Measurements from ENCODE around the gene MTMR3. TPM values are rescaled to one million over a fixed set of nuclear protein-coding genes. Genes with fewer than 3 reads are reported as not detected.

The MTMR3 gene
- total RNA-seq, 1 donor from 2014 or later, result 26.1 TPM

DNA sequence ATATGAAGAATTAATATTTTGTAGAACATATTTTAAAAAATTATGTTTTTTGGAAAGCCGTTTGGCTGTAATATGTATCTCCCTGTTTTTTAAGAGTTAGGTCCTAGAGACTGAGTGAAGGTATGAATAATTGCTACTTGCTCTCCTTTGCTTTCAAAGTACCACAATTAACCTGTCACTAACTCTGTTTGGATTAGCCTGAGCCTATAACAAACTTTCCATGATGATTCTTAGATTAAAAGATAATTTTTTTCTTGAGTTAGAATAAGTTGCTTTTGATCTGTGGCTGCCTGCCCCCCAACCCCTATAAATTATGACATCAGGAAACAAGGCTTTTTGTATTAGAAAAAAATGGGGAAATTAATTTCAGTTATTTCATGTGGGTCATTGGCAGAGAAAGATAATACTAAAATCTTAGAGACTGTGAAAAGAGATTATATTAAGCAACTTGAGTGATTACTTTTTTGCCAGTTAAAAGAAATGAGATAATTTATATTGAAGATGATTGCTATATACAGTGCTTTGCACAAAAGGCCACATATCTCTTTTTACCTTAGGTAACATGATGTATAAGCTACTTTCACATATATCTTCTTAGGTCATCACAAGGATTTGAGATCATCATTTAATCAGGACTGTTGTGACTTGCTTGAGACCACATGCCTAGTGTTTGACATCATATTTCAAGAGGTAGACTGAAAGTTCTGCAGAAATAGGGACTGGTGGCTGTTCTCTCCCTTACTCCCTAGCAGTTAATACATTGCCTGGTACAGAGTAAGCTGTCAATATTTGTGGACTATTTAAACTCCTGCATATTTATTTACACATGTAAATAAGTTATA lies 9.6 kb downstream of the MTMR3 start:
- Histone ChIP-seq H3K27ac (no peak overlapping the region), H3K36me3 (no peaks in the 10 kb centered on the region), H3K27me3 (no peaks in the 10 kb centered on the region), H3K9me3 (no peaks in the 10 kb centered on the region), H3K4me3 (no peak overlapping the region), H3K4me1 (no peaks in the 10 kb centered on the region)
- no peak for DNase-seq (ENCODE audit: low spot score in 2 of 2)
- TF ChIP-seq CTCF (IDR thresholded peaks at IDR 0.05), result no peak
- intact Hi-C loops (cut with DNase I), result no loop called here

- no peaks in the 10 kb centered on the region for H3K4me1 ChIP-seq
- H3K9me3 ChIP-seq, result no peaks in the 10 kb centered on the region
- no peaks in the 10 kb centered on the region for H3K27me3 ChIP-seq
- no peaks in the 10 kb centered on the region for H3K36me3 ChIP-seq
- H3K4me3 ChIP-seq, result no peak overlapping the region
- no peak for TF ChIP-seq CTCF (IDR thresholded peaks at IDR 0.05)
- intact Hi-C loops (cut with DNase I), result no loop called here
- DNase-seq (ENCODE audit: low spot score in 2 of 2), result no peak
- no peak overlapping the region for H3K27ac ChIP-seq
These were observed 18.4 kb downstream of the MTMR3 start for GRCh38 chr22:29901354-29901753.

DNA sequence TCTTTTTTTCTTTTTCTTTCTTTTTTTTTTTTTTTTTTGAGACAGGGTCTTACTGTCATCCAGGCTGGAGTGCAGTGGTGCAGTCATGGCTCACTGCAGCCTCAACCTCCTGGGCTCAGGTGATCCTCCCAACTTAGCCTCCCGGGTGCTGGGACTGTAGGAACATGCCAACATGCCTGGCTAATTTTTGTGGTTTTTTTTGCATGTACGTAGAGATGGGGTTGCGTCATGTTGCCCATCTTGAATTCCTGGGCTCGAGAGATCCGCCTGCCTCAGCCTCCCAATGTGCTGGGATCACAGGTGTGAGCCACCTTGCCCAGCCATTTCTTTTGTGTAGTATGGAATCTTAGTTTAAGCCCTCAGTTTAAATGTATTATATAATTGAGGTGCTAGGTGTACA lies 20.4 kb downstream of the MTMR3 start:
- Histone ChIP-seq H3K4me1 (peaks cover 6 to 14% of the 10 kb centered on the region in 2 donors), H3K27ac (no peak overlapping the region), H3K9me3 (no peaks in the 10 kb centered on the region), H3K27me3 (no peaks in the 10 kb centered on the region), H3K4me3 (no peak overlapping the region), H3K36me3 (no peaks in the 10 kb centered on the region)
- no peak for TF ChIP-seq CTCF (IDR thresholded peaks at IDR 0.05)
- DNase-seq (ENCODE audit: low spot score in 2 of 2), result no peak
- intact Hi-C loops (cut with DNase I), result no loop called here

GRCh38 chr22:29904020-29904419 lies 21.0 kb downstream of the MTMR3 start:
- Histone ChIP-seq H3K9me3 (no peaks in the 10 kb centered on the region), H3K27me3 (no peaks in the 10 kb centered on the region), H3K27ac (no peak overlapping the region), H3K36me3 (no peaks in the 10 kb centered on the region), H3K4me3 (no peak overlapping the region), H3K4me1 (peaks cover 6 to 17% of the 10 kb centered on the region in 2 donors)
- intact Hi-C loops (cut with DNase I), result no loop called here
- no peak for TF ChIP-seq CTCF (IDR thresholded peaks at IDR 0.05)
- no peak for DNase-seq (ENCODE audit: low spot score in 2 of 2)

DNA sequence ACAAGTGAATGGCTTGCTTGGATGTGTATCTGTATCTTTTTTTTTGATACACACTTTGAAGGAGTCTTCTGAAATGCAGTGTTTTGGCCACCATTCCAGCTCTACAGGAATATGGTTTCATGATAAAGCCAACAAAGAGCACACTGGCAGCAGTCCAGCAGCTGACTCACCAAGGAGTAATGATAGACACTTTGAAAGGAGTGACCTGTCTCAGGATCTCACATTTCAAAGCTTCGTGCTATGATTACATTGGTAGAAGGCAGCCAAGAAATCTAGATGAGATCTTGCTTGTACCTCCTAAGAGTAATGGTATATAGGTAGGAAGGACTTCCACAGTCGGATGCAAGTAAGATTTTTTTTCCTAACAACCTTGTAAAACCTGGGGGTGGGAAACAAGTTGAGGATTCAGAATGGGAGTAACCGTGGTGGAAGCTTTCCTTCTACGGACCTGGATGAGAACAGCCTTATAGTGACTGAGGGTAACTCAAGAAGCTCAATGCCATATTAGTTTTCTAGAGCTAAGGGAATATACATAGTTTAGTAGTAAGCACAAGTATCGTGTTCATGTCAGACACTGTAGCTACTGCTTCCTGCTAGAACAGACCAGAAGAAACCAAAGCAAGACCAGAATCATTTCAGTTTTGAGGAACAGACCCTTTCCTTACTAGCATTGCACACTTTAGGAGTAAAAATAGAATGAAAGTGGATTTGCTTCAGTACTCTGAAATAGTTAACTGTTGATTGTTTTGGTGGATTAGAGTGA lies 25.0 kb downstream of the MTMR3 start:
- Histone ChIP-seq H3K27ac (peak overlapping the region; percentile 10 to 60), H3K27me3 (no peaks in the 10 kb centered on the region), H3K4me1 (peaks cover 6 to 26% of the 10 kb centered on the region in 2 donors), H3K36me3 (no peaks in the 10 kb centered on the region), H3K9me3 (no peaks in the 10 kb centered on the region), H3K4me3 (no peak overlapping the region)
- no peak for TF ChIP-seq CTCF (IDR thresholded peaks at IDR 0.05)
- DNase-seq (ENCODE audit: low spot score in 2 of 2), result peak in 1 of 2 donors; percentile 74
- intact Hi-C loops (cut with DNase I), result no loop called here

All from ascending aorta (tissue), 2 donors.